Upper lobe of left lung (tissue), 6 donors: ENCODE measurements around the gene MICALL1. TPM values are rescaled to one million over a fixed set of nuclear protein-coding genes. Genes with fewer than 3 reads are reported as not detected.

Source experiments
- ATAC-seq, 2 donors: fragments of 200-7000 bp; cut with Tn5 transposase; one replicate each; pipeline ENCODE4 v1.9.1; 2022; ENCODE audit warnings: mild to moderate bottlenecking in 2 of 2, moderate library complexity in 2 of 2; ENCODE audit not compliant: low FRiP score in 2 of 2
- DNase-seq, 2 donors: peaks; one replicate each; pipeline ENCODE4 v3.0.0-alpha.2; 2019 to 2020
- H3K27ac ChIP-seq, 4 donors: fragments of 200-600 bp; sonication (generic); one replicate each; pipeline ENCODE4 v1.5.1; 2016 to 2019
- H3K27me3 ChIP-seq, 4 donors: fragments of 200-600 bp; sonication (generic); one replicate each; pipeline ENCODE4 v1.5.1; 2017 to 2019
- H3K36me3 ChIP-seq, 4 donors: fragments of 200-600 bp; sonication (generic); one replicate each; pipeline ENCODE4 v1.5.1; 2016 to 2019
- H3K4me1 ChIP-seq, 4 donors: fragments of 200-600 bp; sonication (generic); one replicate each; pipeline ENCODE4 v1.5.1; 2018 to 2019
- H3K4me3 ChIP-seq, 4 donors: fragments of 200-600 bp; sonication (generic); one replicate each; pipeline ENCODE4 v1.5.1; 2017 to 2019; ENCODE audit warnings: mild to moderate bottlenecking in 2 of 4, moderate library complexity in 1 of 4
- H3K9me3 ChIP-seq, 4 donors: fragments of 200-600 bp; sonication (generic); one replicate each; pipeline ENCODE4 v1.5.1; 2018 to 2019
- CTCF ChIP-seq, 6 experiments: fragments of 450-650 bp in 4 of 6; fragments of 200-600 bp in 2 of 6; sonication (generic) in 2 of 6; IDR thresholded peaks; one replicate each; pipeline ENCODE4 v1.5.1; 2016 to 2019; ENCODE audit warnings: antibody characterized with exemption in 6 of 6
- EP300 ChIP-seq, 4 donors: sonication (generic); formaldehyde crosslinking; IDR thresholded peaks; one replicate each; pipeline ENCODE4 v1.5.1; 2017; ENCODE audit warnings: antibody characterized with exemption in 4 of 4, control low read depth in 2 of 4
- POLR2A ChIP-seq, 4 donors: fragments of 450-650 bp; IDR thresholded peaks; one replicate each; pipeline ENCODE4 v1.5.1; 2016 to 2017; ENCODE audit warnings: antibody characterized with exemption in 4 of 4, mild to moderate bottlenecking in 2 of 4
- POLR2AphosphoS5 ChIP-seq, 2 donors: sonication (generic); formaldehyde crosslinking; IDR thresholded peaks; one replicate each; pipeline ENCODE4 v1.5.1; 2017; ENCODE audit warnings: antibody characterized with exemption in 2 of 2
- WGBS, 2 donors: methylation state at CpG; one replicate each; pipeline ENCODE4 v1.1.5; 2017 to 2018; 5-methylcytosine and 5-hydroxymethylcytosine counted together
- total RNA-seq, 6 donors: library from RNA; depleted of rRNA in 4 of 6; stranded (reverse); fragments of >200 nt in 4 of 6; gene quantifications; one replicate each; pipeline versions ENCODE4 v1.1.0 to v1.2.1, GENCODE V29; 2016 to 2021
- donor health status: DM: no; HTN: no; CAD: no; lungs with moderate emphysema.
- donor health status: DM: no; HTN: yes; CAD: no; lungs with severe emphysema.

MICALL1 gene
- total RNA-seq, 6 donors from 2014 or later, result 24.3 to 47.1 (median 37.3) TPM

- peaks cover 16 to 68% (median 39%) of the 10 kb centered on the region in 4 donors for H3K36me3 ChIP-seq
- no peak for DNase-seq
Measured at GRCh38 chr22:37887584-37888378, 18.3 kb upstream of the MICALL1 start.

GRCh38 chr22:37891926-37892325, 14.2 kb upstream of the MICALL1 start:
- TF ChIP-seq EP300 (IDR thresholded peaks at IDR 0.05), result no peak
- no peak for TF ChIP-seq POLR2A (IDR thresholded peaks at IDR 0.05)
- no peak for TF ChIP-seq CTCF (IDR thresholded peaks at IDR 0.05)
- TF ChIP-seq POLR2AphosphoS5 (IDR thresholded peaks at IDR 0.05), result no peak
- Histone ChIP-seq H3K4me1 (peaks cover 43 to 65% (median 53%) of the 10 kb centered on the region in 4 donors), H3K4me3 (no peak overlapping the region), H3K27me3 (no peaks in the 10 kb centered on the region), H3K36me3 (peaks cover 11 to 41% (median 25%) of the 10 kb centered on the region in 4 donors), H3K9me3 (no peaks in the 10 kb centered on the region), H3K27ac (no peak overlapping the region)
- ATAC-seq (no peak), DNase-seq (no peak)
- WGBS, 2 donors, result 76 to 82% methylated on average over 3 of the region's 3 CpGs

More at GRCh38 chr22:37887584-37888378, 18.3 kb upstream of the MICALL1 start:
- TF ChIP-seq POLR2A (IDR thresholded peaks at IDR 0.05) (no peak), CTCF (IDR thresholded peaks at IDR 0.05) (peak in 5 of 6 experiments; percentile 38 to 64 (median 45)), POLR2AphosphoS5 (IDR thresholded peaks at IDR 0.05) (peak in 1 of 2 donors; percentile 21), EP300 (IDR thresholded peaks at IDR 0.05) (no peak)
- Histone ChIP-seq H3K4me1 (peaks cover 12 to 26% (median 17%) of the 10 kb centered on the region in 4 donors), H3K27ac (peak overlapping the region in 3 of 4 donors; percentile 18 to 63 (median 23)), H3K27me3 (no peaks in the 10 kb centered on the region), H3K9me3 (no peaks in the 10 kb centered on the region), H3K4me3 (no peak overlapping the region)
- ATAC-seq, result peak; percentile 79 to 90
- 58 to 59% methylated on average over 6 of the region's 6 CpGs for WGBS, 2 donors

- Histone ChIP-seq H3K4me1 (peaks cover 46 to 63% (median 52%) of the 10 kb centered on the region in 4 donors), H3K4me3 (no peak overlapping the region), H3K36me3 (peaks cover 6 to 33% (median 21%) of the 10 kb centered on the region in 4 donors), H3K9me3 (no peaks in the 10 kb centered on the region), H3K27ac (peak overlapping the region in 3 of 4 donors; percentile 5 to 65 (median 44)), H3K27me3 (no peaks in the 10 kb centered on the region)
- TF ChIP-seq POLR2A (IDR thresholded peaks at IDR 0.05), result no peak
- peak in 1 of 2 donors; percentile 72 for DNase-seq
- 38 to 64% methylated on average over 5 to 7 of the region's 7 CpGs for WGBS, 2 donors
- peak; percentile 31 to 33 for ATAC-seq
Measured at GRCh38 chr22:37892566-37893335, 13.3 kb upstream of the MICALL1 start.

GRCh38 chr22:37893583-37893983, 12.5 kb upstream of the MICALL1 start:
- ATAC-seq, result peak; percentile 14 to 58
- H3K27me3 ChIP-seq, result no peaks in the 10 kb centered on the region
- H3K4me1 ChIP-seq, result peaks cover 46 to 62% (median 52%) of the 10 kb centered on the region in 4 donors
- H3K4me3 ChIP-seq, result no peak overlapping the region
- H3K36me3 ChIP-seq, result peaks cover 6 to 25% (median 16%) of the 10 kb centered on the region in 4 donors
- WGBS, 2 donors, result 80 to 85% methylated on average over 5 of the region's 5 CpGs
- DNase-seq, result peak in 1 of 2 donors; percentile 71
- peak overlapping the region in 3 of 4 donors; percentile 44 to 65 (median 65) for H3K27ac ChIP-seq
- no peaks in the 10 kb centered on the region for H3K9me3 ChIP-seq
- TF ChIP-seq CTCF (IDR thresholded peaks at IDR 0.05) (no peak), POLR2AphosphoS5 (IDR thresholded peaks at IDR 0.05) (no peak), POLR2A (IDR thresholded peaks at IDR 0.05) (no peak), EP300 (IDR thresholded peaks at IDR 0.05) (no peak)
